B cell (primary cell): ENCODE results near the gene HPS6.

Experiments
- CTCF ChIP-seq: fragments of 200-600 bp; IDR thresholded peaks from one replicate; pipeline ENCODE4 v1.8.0; 2022; ENCODE audit warnings: antibody characterized with exemption, mild to moderate bottlenecking
- EZH2 ChIP-seq: IDR thresholded peaks from 2 replicates; pipeline ENCODE4 v1.6.1; 2012; ENCODE audit warnings: borderline replicate concordance, low read depth, mild to moderate bottlenecking, moderate library complexity, low read length; ENCODE audit not compliant: insufficient read depth, poor library complexity, severe bottlenecking

- TF ChIP-seq CTCF (no peak), EZH2 (no peak)
Measured at GRCh38 chr10:102114861-102115618, 49.9 kb downstream of the HPS6 start.
